HL-60 (cell line): ENCODE data around the gene CDH22.

Source experiments
- DNase-seq, 2 experiments: peaks; one replicate each; pipeline ENCODE4 v3.0.0-alpha.2; 2010 to 2020; ENCODE audit warnings: low read depth in 1 of 2, low spot score in 1 of 2
- H3K27ac ChIP-seq: fragments of 250-450 bp; sonication (Bioruptor Pico); replicated peaks from 2 replicates; pipeline ENCODE4 v1.5.1; 2020; ENCODE audit warnings: mild to moderate bottlenecking, moderate library complexity
- H3K27me3 ChIP-seq: fragments of 250-450 bp; sonication (Bioruptor Pico); 2 replicates; pipeline ENCODE4 v1.5.1; 2021; ENCODE audit warnings: mild to moderate bottlenecking, moderate library complexity; ENCODE audit not compliant: insufficient read depth, poor library complexity, severe bottlenecking
- H3K4me3 ChIP-seq: replicated peaks from 2 replicates; pipeline ENCODE4 v1.5.1; 2011; ENCODE audit warnings: mild to moderate bottlenecking, control low read depth, low read length; ENCODE audit not compliant: insufficient read depth
- CTCF ChIP-seq: IDR thresholded peaks from one replicate; pipeline ENCODE4 v1.5.1; 2011; ENCODE audit warnings: low read length, control low read depth, inconsistent platforms; ENCODE audit not compliant: insufficient read depth
- GABPA ChIP-seq: IDR thresholded peaks from 2 replicates; pipeline ENCODE4 v1.6.1; 2012; ENCODE audit warnings: low read depth
- POLR2AphosphoS5 ChIP-seq: IDR thresholded peaks from 2 replicates; pipeline ENCODE4 v1.6.1; 2012; ENCODE audit warnings: low read depth
- SPI1 ChIP-seq: IDR thresholded peaks from 2 replicates; pipeline ENCODE4 v1.6.1; 2012; ENCODE audit warnings: low read depth, mild to moderate bottlenecking, borderline replicate concordance
- TF ChIP-seq, protein P1 (sequence below): IDR thresholded peaks from 2 replicates; pipeline ENCODE4 v1.6.1; 2012; ENCODE audit warnings: low read depth; ENCODE audit not compliant: insufficient replicate concordance

CDH22 gene

DNA sequence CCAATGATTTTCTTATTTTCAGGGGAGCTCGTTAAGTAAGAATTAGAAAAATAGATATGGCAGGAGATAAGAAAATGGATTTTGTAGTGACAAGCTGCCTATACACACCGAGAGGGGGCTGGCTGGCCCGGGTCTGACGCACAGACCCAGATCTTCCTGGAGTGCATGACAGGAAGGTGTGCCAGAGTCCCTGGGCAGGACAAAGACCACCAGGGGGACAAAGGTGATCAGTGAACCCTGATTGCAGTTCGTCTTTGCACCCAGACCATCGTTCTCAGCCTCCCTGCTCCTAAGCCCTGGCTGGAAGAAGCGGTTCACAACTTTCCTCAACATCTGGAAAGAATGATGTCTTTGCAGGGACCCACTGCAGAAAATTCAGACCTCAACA lies 24.3 kb downstream of the CDH22 start:
- DNase-seq: no peak
- H3K4me3 ChIP-seq: no peak overlapping the region
- H3K27me3 ChIP-seq: no peaks in the 10 kb centered on the region
- TF ChIP-seq SPI1 (no peak), POLR2AphosphoS5 (no peak), GABPA (no peak), CTCF (no peak)
- TF ChIP-seq, protein P1, sequence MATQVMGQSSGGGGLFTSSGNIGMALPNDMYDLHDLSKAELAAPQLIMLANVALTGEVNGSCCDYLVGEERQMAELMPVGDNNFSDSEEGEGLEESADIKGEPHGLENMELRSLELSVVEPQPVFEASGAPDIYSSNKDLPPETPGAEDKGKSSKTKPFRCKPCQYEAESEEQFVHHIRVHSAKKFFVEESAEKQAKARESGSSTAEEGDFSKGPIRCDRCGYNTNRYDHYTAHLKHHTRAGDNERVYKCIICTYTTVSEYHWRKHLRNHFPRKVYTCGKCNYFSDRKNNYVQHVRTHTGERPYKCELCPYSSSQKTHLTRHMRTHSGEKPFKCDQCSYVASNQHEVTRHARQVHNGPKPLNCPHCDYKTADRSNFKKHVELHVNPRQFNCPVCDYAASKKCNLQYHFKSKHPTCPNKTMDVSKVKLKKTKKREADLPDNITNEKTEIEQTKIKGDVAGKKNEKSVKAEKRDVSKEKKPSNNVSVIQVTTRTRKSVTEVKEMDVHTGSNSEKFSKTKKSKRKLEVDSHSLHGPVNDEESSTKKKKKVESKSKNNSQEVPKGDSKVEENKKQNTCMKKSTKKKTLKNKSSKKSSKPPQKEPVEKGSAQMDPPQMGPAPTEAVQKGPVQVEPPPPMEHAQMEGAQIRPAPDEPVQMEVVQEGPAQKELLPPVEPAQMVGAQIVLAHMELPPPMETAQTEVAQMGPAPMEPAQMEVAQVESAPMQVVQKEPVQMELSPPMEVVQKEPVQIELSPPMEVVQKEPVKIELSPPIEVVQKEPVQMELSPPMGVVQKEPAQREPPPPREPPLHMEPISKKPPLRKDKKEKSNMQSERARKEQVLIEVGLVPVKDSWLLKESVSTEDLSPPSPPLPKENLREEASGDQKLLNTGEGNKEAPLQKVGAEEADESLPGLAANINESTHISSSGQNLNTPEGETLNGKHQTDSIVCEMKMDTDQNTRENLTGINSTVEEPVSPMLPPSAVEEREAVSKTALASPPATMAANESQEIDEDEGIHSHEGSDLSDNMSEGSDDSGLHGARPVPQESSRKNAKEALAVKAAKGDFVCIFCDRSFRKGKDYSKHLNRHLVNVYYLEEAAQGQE: no peak
- H3K27ac ChIP-seq: no peak overlapping the region

GRCh38 chr20:46283426-46284039 lies 24.8 kb downstream of the CDH22 start:
- TF ChIP-seq POLR2AphosphoS5 (no peak), GABPA (no peak), SPI1 (no peak), CTCF (no peak)
- TF ChIP-seq, protein P1: no peak
- H3K27me3 ChIP-seq: no peaks in the 10 kb centered on the region
- H3K4me3 ChIP-seq: no peak overlapping the region
- no peak for DNase-seq
- H3K27ac ChIP-seq: no peak overlapping the region

DNA sequence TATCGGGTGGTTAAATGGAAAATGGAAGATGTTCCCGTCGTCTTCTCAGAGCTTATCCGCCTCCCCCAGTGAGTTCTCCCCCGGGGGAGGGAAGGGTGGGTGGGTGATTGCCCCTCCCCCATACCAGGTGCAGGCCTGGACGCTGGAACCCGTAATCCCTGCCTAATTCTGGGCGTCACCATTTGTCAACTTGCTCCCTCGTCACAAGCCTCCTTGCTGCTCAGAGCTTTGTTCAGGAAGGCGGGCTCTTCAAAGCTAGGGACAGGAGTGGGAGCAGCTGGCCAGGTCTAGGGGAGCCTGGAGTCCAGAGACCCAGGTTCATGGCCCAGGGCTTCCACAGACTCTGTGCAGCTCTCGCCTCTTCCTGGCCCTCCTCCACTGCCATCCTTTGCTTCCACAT lies 25.6 kb downstream of the CDH22 start:
- H3K27me3 ChIP-seq: no peaks in the 10 kb centered on the region
- DNase-seq: no peak
- TF ChIP-seq POLR2AphosphoS5 (no peak), SPI1 (no peak), GABPA (no peak), CTCF (no peak)
- TF ChIP-seq, protein P1: no peak
- H3K4me3 ChIP-seq: no peak overlapping the region
- no peak overlapping the region for H3K27ac ChIP-seq
